GM04504 (cell line): ENCODE data around the gene KCNK5.

Experiments
- DNase-seq: peaks from one replicate; pipeline ENCODE4 v3.0.0-alpha.2; 2012; ENCODE audit warnings: low read depth

KCNK5 gene

GRCh38 chr6:39240155-39240757, 11.0 kb upstream of the KCNK5 start:
- DNase-seq: no peak

- DNase-seq: no peak
These were observed 10.4 kb upstream of the KCNK5 start for GRCh38 chr6:39239527-39240154.

GRCh38 chr6:39236742-39237141, 7.5 kb upstream of the KCNK5 start:
- no peak for DNase-seq

- DNase-seq: no peak
These were observed 4.1 kb upstream of the KCNK5 start for GRCh38 chr6:39233333-39233732.

- no peak for DNase-seq
These were observed 2.4 kb upstream of the KCNK5 start for GRCh38 chr6:39231521-39232243.

GRCh38 chr6:39230654-39231035, 1.4 kb upstream of the KCNK5 start:
- DNase-seq: no peak

- no peak for DNase-seq
These were observed 934 bp downstream of the KCNK5 start for GRCh38 chr6:39228111-39228971.

GRCh38 chr6:39227476-39227875, 1.8 kb downstream of the KCNK5 start:
- DNase-seq: no peak

- DNase-seq: no peak
These were observed 2.5 kb downstream of the KCNK5 start for GRCh38 chr6:39226639-39227329.

GRCh38 chr6:39225946-39226437, 3.3 kb downstream of the KCNK5 start:
- no peak for DNase-seq

- no peak for DNase-seq
These were observed 3.7 kb downstream of the KCNK5 start for GRCh38 chr6:39225543-39225942.

- no peak for DNase-seq
These were observed 4.6 kb downstream of the KCNK5 start for GRCh38 chr6:39224523-39225182.

GRCh38 chr6:39224011-39224410, 5.3 kb downstream of the KCNK5 start:
- DNase-seq: no peak

- no peak for DNase-seq
These were observed 5.7 kb downstream of the KCNK5 start for GRCh38 chr6:39223555-39223954.

- DNase-seq: no peak
These were observed 6.2 kb downstream of the KCNK5 start for GRCh38 chr6:39223061-39223460.

- no peak for DNase-seq
These were observed 7.3 kb downstream of the KCNK5 start for GRCh38 chr6:39221779-39222641.

- no peak for DNase-seq
These were observed 8.2 kb downstream of the KCNK5 start for GRCh38 chr6:39221115-39221514.

- no peak for DNase-seq
These were observed 10.3 kb downstream of the KCNK5 start for GRCh38 chr6:39218868-39219567.

- DNase-seq: no peak
These were observed 12.0 kb downstream of the KCNK5 start for GRCh38 chr6:39217177-39217864.
